Left lung (tissue), 10 donors: Measurements from ENCODE around the gene SERPINE1. TPM values are rescaled to one million over a fixed set of nuclear protein-coding genes. Genes with fewer than 3 reads are reported as not detected.

Source experiments
- ATAC-seq: fragments of 200-7000 bp; cut with Tn5 transposase; one replicate; pipeline ENCODE4 v1.9.1; 2020; ENCODE audit warnings: moderate library complexity
- DNase-seq, 4 donors: peaks; one replicate each; pipeline ENCODE4 v3.0.0-alpha.2; 2013 to 2020
- H3K27ac ChIP-seq, 2 donors: fragments of 200-600 bp; sonication (generic) in 1 of 2; one replicate each; pipeline versions ENCODE4 v1.5.0 to v1.8.0; 2020 to 2021
- H3K27me3 ChIP-seq, 2 donors: fragments of 200-600 bp; sonication (generic) in 1 of 2; one replicate each; pipeline versions ENCODE4 v1.5.0 to v1.8.0; 2020 to 2021
- H3K36me3 ChIP-seq, 2 donors: fragments of 200-600 bp; sonication (generic) in 1 of 2; one replicate each; pipeline versions ENCODE4 v1.5.0 to v1.8.0; 2020 to 2021
- H3K4me1 ChIP-seq, 2 donors: fragments of 200-600 bp; one replicate each; pipeline ENCODE4 v1.8.0; 2021
- H3K4me3 ChIP-seq, 2 donors: fragments of 200-600 bp; sonication (generic) in 1 of 2; one replicate each; pipeline versions ENCODE4 v1.5.0 to v1.8.0; 2020 to 2021; ENCODE audit warnings: mild to moderate bottlenecking in 1 of 2
- H3K9me3 ChIP-seq, 2 donors: fragments of 200-600 bp; sonication (generic) in 1 of 2; one replicate each; pipeline versions ENCODE4 v1.5.0 to v1.8.0; 2020 to 2021
- CTCF ChIP-seq, 2 donors: fragments of 200-600 bp; sonication (generic) in 1 of 2; IDR thresholded peaks; one replicate each; pipeline versions ENCODE4 v1.5.0 to v1.8.0; 2021; ENCODE audit warnings: antibody characterized with exemption in 2 of 2
- intact Hi-C, 2 donors: fragments of 100-400 bp; cut with DNase I; formaldehyde crosslinking; loops; one replicate each; pipeline versions ENCODE4 v1.11.2 to v1.14.2; 2022
- polyA plus RNA-seq, 6 donors: library from polyadenylated mRNA; unstranded; fragments of 120-200 nt; gene quantifications; one replicate each; pipeline ENCODE4 v1.2.1, GENCODE V29; 2013; ENCODE audit not compliant: insufficient read length in 6 of 6
- total RNA-seq, 2 donors: library from RNA; stranded (reverse); fragmentation: NEBNext Ultra II Directional; extraction: Animal tissue kit (Norgen Biotek cat#: 25700); gene quantifications; one replicate each; pipeline ENCODE4 v1.2.1, GENCODE V29; 2021
- donor health status: DM: no; HTN: yes; CAD: no.
- donor health status: DM: no; HTN: no; CAD: no.

SERPINE1 gene
- total and polyA plus RNA-seq, 8 donors = 2.5 to 80.5 (median 3.9) TPM

- intact Hi-C loops = no loop called here
- Histone ChIP-seq H3K4me1 (peaks cover 6 to 8% of the 10 kb centered on the region in 2 donors), H3K9me3 (no peaks in the 10 kb centered on the region), H3K27me3 (no peaks in the 10 kb centered on the region), H3K36me3 (peaks cover 0 to 32% of the 10 kb centered on the region in 2 donors), H3K27ac (peak overlapping the region in 1 of 2 donors; percentile 8), H3K4me3 (peak overlapping the region; percentile 92 to 98)
- DNase-seq (no peak), ATAC-seq (peak; percentile 60)
- TF ChIP-seq CTCF (IDR thresholded peaks at IDR 0.05) = no peak
Observed at GRCh38 chr7:101154693-101155102, 27.8 kb downstream of the SERPINE1 start.

- TF ChIP-seq CTCF (IDR thresholded peaks at IDR 0.05) = no peak
- no peaks in the 10 kb centered on the region for H3K27me3 ChIP-seq
- peaks cover 6 to 8% of the 10 kb centered on the region in 2 donors for H3K4me1 ChIP-seq
- intact Hi-C loops = no loop called here
- peaks cover 0 to 36% of the 10 kb centered on the region in 2 donors for H3K36me3 ChIP-seq
- H3K9me3 ChIP-seq = no peaks in the 10 kb centered on the region
- peak overlapping the region; percentile 92 to 98 for H3K4me3 ChIP-seq
- DNase-seq (no peak), ATAC-seq (no peak)
- H3K27ac ChIP-seq = no peak overlapping the region
Observed at GRCh38 chr7:101155303-101155702, 28.4 kb downstream of the SERPINE1 start.

- Histone ChIP-seq H3K9me3 (no peaks in the 10 kb centered on the region), H3K4me1 (peaks cover 6 to 8% of the 10 kb centered on the region in 2 donors), H3K4me3 (no peak overlapping the region), H3K27me3 (peaks cover 0 to 6% of the 10 kb centered on the region in 2 donors), H3K27ac (no peak overlapping the region), H3K36me3 (peaks cover 0 to 46% of the 10 kb centered on the region in 2 donors)
- ATAC-seq (no peak), DNase-seq (no peak)
- peak in 1 of 2 donors; percentile 6 for TF ChIP-seq CTCF (IDR thresholded peaks at IDR 0.05)
- intact Hi-C loops = no loop called here
Observed at GRCh38 chr7:101156277-101156676, 29.4 kb downstream of the SERPINE1 start.

- ATAC-seq (no peak), DNase-seq (no peak)
- Histone ChIP-seq H3K27me3 (peaks cover 5 to 13% of the 10 kb centered on the region in 2 donors), H3K36me3 (peaks cover 0 to 47% of the 10 kb centered on the region in 2 donors), H3K9me3 (no peaks in the 10 kb centered on the region), H3K4me1 (peaks cover 6 to 9% of the 10 kb centered on the region in 2 donors), H3K4me3 (no peak overlapping the region), H3K27ac (no peak overlapping the region)
- no peak for TF ChIP-seq CTCF (IDR thresholded peaks at IDR 0.05)
- intact Hi-C loops = no loop called here
Observed at GRCh38 chr7:101156866-101157589, 30.1 kb downstream of the SERPINE1 start.

GRCh38 chr7:101159696-101160674 is 33.1 kb downstream of the SERPINE1 start:
- TF ChIP-seq CTCF (IDR thresholded peaks at IDR 0.05) = no peak
- ATAC-seq (no peak), DNase-seq (no peak)
- Histone ChIP-seq H3K4me3 (no peak overlapping the region), H3K27me3 (peaks cover 30 to 43% of the 10 kb centered on the region in 2 donors), H3K36me3 (peaks cover 0 to 47% of the 10 kb centered on the region in 2 donors), H3K4me1 (peaks cover 19 to 36% of the 10 kb centered on the region in 2 donors), H3K9me3 (no peaks in the 10 kb centered on the region), H3K27ac (no peak overlapping the region)
- intact Hi-C loops = no loop called here
